ENCODE measurements around the gene DNAI1. TPM values are rescaled to one million over a fixed set of nuclear protein-coding genes. Genes with fewer than 3 reads are reported as not detected.

DNAI1 gene
- total RNA-seq, 2 donors from 2014 or later, result not detected

- ATAC-seq, result no peak
- H3K36me3 Mint-ChIP-seq (ENCODE audit: low read depth), result peaks cover 4% of the 10 kb centered on the region
- H3K4me1 Mint-ChIP-seq, result peaks cover 7% of the 10 kb centered on the region
- no peak for DNase-seq
- H3K27ac Mint-ChIP-seq, result no peak overlapping the region
- peaks cover 77% of the 10 kb centered on the region for H3K27me3 Mint-ChIP-seq
- H3K4me3 Mint-ChIP-seq, result no peak overlapping the region
- H3K9me3 ChIP-seq (ENCODE audit: control insufficient read depth, low read length, poor library complexity, severe bottlenecking), result no peaks in the 10 kb centered on the region
Measured at GRCh38 chr9:34568774-34569173, 110.2 kb downstream of the DNAI1 start.

GRCh38 chr9:34570376-34570775 is 111.8 kb downstream of the DNAI1 start:
- DNase-seq, result no peak
- no peaks in the 10 kb centered on the region for H3K9me3 ChIP-seq (ENCODE audit: control insufficient read depth, low read length, poor library complexity, severe bottlenecking)
- no peak overlapping the region for H3K27ac Mint-ChIP-seq
- H3K4me3 Mint-ChIP-seq, result no peak overlapping the region
- peaks cover 3% of the 10 kb centered on the region for H3K36me3 Mint-ChIP-seq (ENCODE audit: low read depth)
- peaks cover 8% of the 10 kb centered on the region for H3K4me1 Mint-ChIP-seq
- peaks cover 73% of the 10 kb centered on the region for H3K27me3 Mint-ChIP-seq
- ATAC-seq, result no peak

Other genes starting within 250 kb of the DNAI1 start
- gene KIF24, start 129.5 kb upstream of the DNAI1 start, total RNA-seq, result under 1 TPM; 0.08 to 0.12 TPM
- gene NUDT2, start 129.2 kb upstream of the DNAI1 start, total RNA-seq, result 10 to 100 TPM; 11.2 to 15.0 TPM
- under 1 TPM; 0.42 to 0.65 TPM for gene MYORG, start 81.9 kb upstream of the DNAI1 start, total RNA-seq
- gene FAM219A, start 235 bp upstream of the DNAI1 start, total RNA-seq, result 10 to 100 TPM; 12.3 to 13.4 TPM
- gene ENHO, start 64.2 kb downstream of the DNAI1 start, total RNA-seq, result 1 to 10 TPM in 1 of 2 donors, not detected in 1; 1.4 TPM
- not detected for gene CNTFR, start 130.9 kb downstream of the DNAI1 start, total RNA-seq
- gene RPP25L, start 153.3 kb downstream of the DNAI1 start, total RNA-seq, result 1 to 10 TPM; 8.3 to 9.0 TPM
- 10 to 100 TPM; 76.4 to 82.4 TPM for gene DCTN3, start 161.7 kb downstream of the DNAI1 start, total RNA-seq
- under 1 TPM in 1 of 2 donors, not detected in 1; 0.27 TPM for gene ARID3C, start 170.3 kb downstream of the DNAI1 start, total RNA-seq
- gene SIGMAR1, start 179.0 kb downstream of the DNAI1 start, total RNA-seq, result 10 to 100 TPM; 30.2 to 39.4 TPM
- 100 to 1,000 TPM; 155 to 208 TPM for gene GALT, start 187.9 kb downstream of the DNAI1 start, total RNA-seq
- gene IL11RA, start 193.4 kb downstream of the DNAI1 start, total RNA-seq, result 100 to 1,000 TPM; 168 to 195 TPM
- gene CCL27, start 203.9 kb downstream of the DNAI1 start, total RNA-seq, result not detected
- gene CCL19, start 232.5 kb downstream of the DNAI1 start, total RNA-seq, result not detected

Measured in T-helper 17 cell (primary cell).